IPS-20b (cell line): ENCODE data around the gene SCAF8.
A peak's percentile ranks its signal among the peaks of the same experiment; 100 is the strongest.

Source experiments
- H3K27ac ChIP-seq: one replicate; pipeline ENCODE4 v1.5.1; 2013; ENCODE audit warnings: low read length
- H3K27me3 ChIP-seq: 2 replicates; pipeline ENCODE4 v1.6.1; 2013; ENCODE audit warnings: mild to moderate bottlenecking, low read length, inconsistent platforms; ENCODE audit not compliant: insufficient read depth
- H3K36me3 ChIP-seq: 2 replicates; pipeline ENCODE4 v1.6.1; 2013; ENCODE audit warnings: low read depth, mild to moderate bottlenecking, inconsistent platforms, low read length, moderate library complexity; ENCODE audit not compliant: insufficient read depth
- H3K4me1 ChIP-seq: 2 replicates; pipeline ENCODE4 v1.6.1; 2013; ENCODE audit warnings: mild to moderate bottlenecking, control low read depth, inconsistent platforms, low read length, moderate library complexity; ENCODE audit not compliant: insufficient read depth
- H3K4me3 ChIP-seq: 2 replicates; pipeline ENCODE4 v1.5.1; 2013; ENCODE audit warnings: mild to moderate bottlenecking, low read length, inconsistent platforms
- H3K9ac ChIP-seq: 2 replicates; pipeline ENCODE4 v1.6.1; 2013; ENCODE audit warnings: low read depth, mild to moderate bottlenecking, inconsistent platforms, low read length, moderate library complexity
- H3K9me3 ChIP-seq: 2 replicates; pipeline ENCODE4 v1.6.1; 2013; ENCODE audit warnings: mild to moderate bottlenecking, low read depth, low read length, inconsistent platforms; ENCODE audit not compliant: insufficient read depth

SCAF8 gene

GRCh38 chr6:154733183-154733625 is at the start of gene SCAF8:
Gene SCAF8, plus strand, starts transcription at chr6:154733416. Its CDS starts 485 bp downstream, at chr6:154733901.
- Histone ChIP-seq H3K4me3 (peak within 1 kb of the TSS; percentile 99), H3K9ac (peak within 1 kb of the TSS; percentile 98), H3K27me3 (no peaks in the 10 kb centered on the region)

GRCh38 chr6:154683756-154684523 is 49.3 kb upstream of the SCAF8 start:
- Histone ChIP-seq H3K27me3 (no peaks in the 10 kb centered on the region), H3K9me3 (no peaks in the 10 kb centered on the region), H3K36me3 (no peaks in the 10 kb centered on the region), H3K4me3 (no peak overlapping the region), H3K27ac (no peak overlapping the region), H3K9ac (no peak overlapping the region), H3K4me1 (no peaks in the 10 kb centered on the region; the same call in 1 of the 2 replicates)

More at GRCh38 chr6:154733183-154733625, at the start of gene SCAF8:
- peaks cover 20% of the 10 kb centered on the region; the same call in 1 of the 2 replicates for H3K4me1 ChIP-seq
- H3K27ac ChIP-seq = peak within 1 kb of the TSS; percentile 95
- H3K9me3 ChIP-seq = no peaks in the 10 kb centered on the region
- peaks cover 24% of the 10 kb centered on the region; the same call in 1 of the 2 replicates for H3K36me3 ChIP-seq

- no peaks in the 10 kb centered on the region; the same call in 1 of the 2 replicates for H3K4me1 ChIP-seq
- no peaks in the 10 kb centered on the region for H3K36me3 ChIP-seq
- no peak overlapping the region for H3K27ac ChIP-seq
- no peaks in the 10 kb centered on the region for H3K9me3 ChIP-seq
- no peak overlapping the region for H3K9ac ChIP-seq
- no peaks in the 10 kb centered on the region for H3K27me3 ChIP-seq
- H3K4me3 ChIP-seq = no peak overlapping the region
Measured at GRCh38 chr6:154686162-154686561, 47.1 kb upstream of the SCAF8 start.

- Histone ChIP-seq H3K27me3 (no peaks in the 10 kb centered on the region), H3K4me1 (no peaks in the 10 kb centered on the region), H3K9me3 (no peaks in the 10 kb centered on the region), H3K9ac (no peak overlapping the region), H3K4me3 (no peak overlapping the region), H3K27ac (no peak overlapping the region), H3K36me3 (no peaks in the 10 kb centered on the region)
Measured at GRCh38 chr6:154689493-154690255, 43.5 kb upstream of the SCAF8 start.

- H3K4me3 ChIP-seq = no peak overlapping the region
- H3K27me3 ChIP-seq = no peaks in the 10 kb centered on the region
- no peak overlapping the region for H3K9ac ChIP-seq
- no peak overlapping the region for H3K27ac ChIP-seq
- H3K36me3 ChIP-seq = no peaks in the 10 kb centered on the region
- no peaks in the 10 kb centered on the region for H3K4me1 ChIP-seq
- H3K9me3 ChIP-seq = no peaks in the 10 kb centered on the region
Measured at GRCh38 chr6:154690857-154691256, 42.4 kb upstream of the SCAF8 start.

GRCh38 chr6:154696661-154697060 is 36.6 kb upstream of the SCAF8 start:
- no peak overlapping the region for H3K4me3 ChIP-seq
- no peak overlapping the region for H3K27ac ChIP-seq
- H3K27me3 ChIP-seq = no peaks in the 10 kb centered on the region
- H3K9ac ChIP-seq = no peak overlapping the region
- no peaks in the 10 kb centered on the region for H3K4me1 ChIP-seq
- no peaks in the 10 kb centered on the region for H3K36me3 ChIP-seq
- no peaks in the 10 kb centered on the region for H3K9me3 ChIP-seq

- Histone ChIP-seq H3K4me1 (no peaks in the 10 kb centered on the region), H3K36me3 (no peaks in the 10 kb centered on the region), H3K27me3 (no peaks in the 10 kb centered on the region), H3K9ac (no peak overlapping the region), H3K9me3 (no peaks in the 10 kb centered on the region), H3K4me3 (no peak overlapping the region), H3K27ac (no peak overlapping the region)
Measured at GRCh38 chr6:154703124-154703523, 30.1 kb upstream of the SCAF8 start.

GRCh38 chr6:154705471-154706113 is 27.6 kb upstream of the SCAF8 start:
- no peak overlapping the region for H3K4me3 ChIP-seq
- no peaks in the 10 kb centered on the region for H3K27me3 ChIP-seq
- no peaks in the 10 kb centered on the region for H3K36me3 ChIP-seq
- no peak overlapping the region for H3K9ac ChIP-seq
- no peaks in the 10 kb centered on the region for H3K4me1 ChIP-seq
- no peak overlapping the region for H3K27ac ChIP-seq
- H3K9me3 ChIP-seq = no peaks in the 10 kb centered on the region

- no peak overlapping the region for H3K27ac ChIP-seq
- H3K36me3 ChIP-seq = no peaks in the 10 kb centered on the region
- H3K27me3 ChIP-seq = no peaks in the 10 kb centered on the region
- no peak overlapping the region for H3K9ac ChIP-seq
- no peaks in the 10 kb centered on the region for H3K9me3 ChIP-seq
- no peaks in the 10 kb centered on the region for H3K4me1 ChIP-seq
- no peak overlapping the region for H3K4me3 ChIP-seq
Measured at GRCh38 chr6:154706389-154706788, 26.8 kb upstream of the SCAF8 start.

GRCh38 chr6:154709621-154710020 is 23.6 kb upstream of the SCAF8 start:
- Histone ChIP-seq H3K27ac (no peak overlapping the region), H3K4me1 (no peaks in the 10 kb centered on the region), H3K36me3 (no peaks in the 10 kb centered on the region), H3K9me3 (no peaks in the 10 kb centered on the region), H3K9ac (no peak overlapping the region), H3K4me3 (no peak overlapping the region), H3K27me3 (no peaks in the 10 kb centered on the region)

- Histone ChIP-seq H3K36me3 (no peaks in the 10 kb centered on the region), H3K9me3 (no peaks in the 10 kb centered on the region), H3K4me1 (no peaks in the 10 kb centered on the region), H3K27ac (no peak overlapping the region), H3K4me3 (no peak overlapping the region), H3K9ac (no peak overlapping the region), H3K27me3 (no peaks in the 10 kb centered on the region)
Measured at GRCh38 chr6:154710689-154711088, 22.5 kb upstream of the SCAF8 start.
